Measurements from ENCODE around the gene WAC. TPM values are rescaled to one million over a fixed set of nuclear protein-coding genes. Genes with fewer than 3 reads are reported as not detected.

Gene WAC
- total and polyA plus RNA-seq, 10 of the 15 experiments (the other 5 are each of a cell fraction or from before 2014, with no cell fraction given): 26.5 to 131 (median 69.4) TPM

- no peaks in the 10 kb centered on the region for H3K9me3 ChIP-seq (replicated peaks; ENCODE audit: control insufficient read depth, insufficient read depth, low read length)
- H3K9ac ChIP-seq (ENCODE audit: control insufficient read depth, insufficient read depth, low read length): no peak overlapping the region
- no peak overlapping the region for H3K27ac ChIP-seq (ENCODE audit: control insufficient read depth, insufficient read depth)
- no peak for TF ChIP-seq SP1 (IDR thresholded peaks at IDR 0.05; ENCODE audit: low read depth, low read length)
- TF ChIP-seq ETV6 (conservative IDR thresholded peaks at IDR 0.05 in 1 of 2, IDR thresholded peaks at IDR 0.05 in 1 of 2; ENCODE audit: borderline replicate concordance in 1 of 2, low read depth in 1 of 2): no peak
- no peak for TF ChIP-seq EED (IDR thresholded peaks at IDR 0.05; ENCODE audit: low read depth)
- no peak for TF ChIP-seq SMAD5 (IDR thresholded peaks at IDR 0.05; ENCODE audit: low read depth)
- no peak for TF ChIP-seq CEBPB (IDR thresholded peaks at IDR 0.05; ENCODE audit: borderline replicate concordance in 1 of 2, low read depth in 2 of 2, low read length in 2 of 2)
- no peak for TF ChIP-seq KDM1A (IDR thresholded peaks at IDR 0.05; ENCODE audit: borderline replicate concordance)
- no peak for TF ChIP-seq ZNF687 (IDR thresholded peaks at IDR 0.05)
- no peak for TF ChIP-seq HSF1 (IDR thresholded peaks at IDR 0.05; ENCODE audit: low read depth, low read length)
- TF ChIP-seq RUNX3 (IDR thresholded peaks at IDR 0.05; ENCODE audit: low read length): no peak
- TF ChIP-seq DPF2 (IDR thresholded peaks at IDR 0.05): no peak
- TF ChIP-seq GABPA (IDR thresholded peaks at IDR 0.05; ENCODE audit: low read depth): no peak
- TF ChIP-seq ATF2 (IDR thresholded peaks at IDR 0.05; ENCODE audit: low read length): no peak
- H3K36me3 ChIP-seq (ENCODE audit: control insufficient read depth in 2 of 2, insufficient read depth in 2 of 2, low read length in 1 of 2): peaks cover 0 to 21% of the 10 kb centered on the region in 2 experiments; a peak in 2 of 4 replicates
- in situ Hi-C loops (cut with MboI) (no loop called here), intact Hi-C loops (cut with micrococcal nuclease; ENCODE audit: unreplicated experiment) (no loop called here)
- H3K79me2 ChIP-seq (ENCODE audit: control insufficient read depth, insufficient read depth, low read length): peaks cover 4% of the 10 kb centered on the region
- no peak overlapping the region for H3K4me2 ChIP-seq (ENCODE audit: control insufficient read depth, insufficient read depth)
- H3K27me3 ChIP-seq (replicated peaks in 1 of 2; ENCODE audit: control insufficient read depth in 2 of 2, insufficient read depth in 2 of 2, low read length in 1 of 2): no peaks in the 10 kb centered on the region
- H4K20me1 ChIP-seq (ENCODE audit: control insufficient read depth, insufficient read depth): no peaks in the 10 kb centered on the region
- no TSS peak for BruUV-seq (replicated peaks)
- H2AFZ ChIP-seq (ENCODE audit: control insufficient read depth, low read depth, low read length): no peak overlapping the region
- ChIA-PET RAD21 (ENCODE audit: unreplicated experiment) (interaction anchor here (1.2 kb wide), 1 partner anchor 19 kb away, joined by 3 read pairs; no protein-coding TSS in a partner anchor), SMC1A (ENCODE audit: uncharacterized antibody, unreplicated experiment) (interaction anchor here (0.8 kb wide), 1 partner anchor 12 kb away, joined by 3 read pairs; no protein-coding TSS in a partner anchor), CTCF (no interaction called here), POLR2A (no interaction called here)
- no peaks in the 10 kb centered on the region for H3K4me1 ChIP-seq (ENCODE audit: control insufficient read depth, insufficient read depth, low read length)
- FAIRE-seq (no peak), DNase-seq (ENCODE audit: low read depth, low spot score) (no peak), ATAC-seq (no peak)
- H3K4me3 ChIP-seq: no peak overlapping the region
- 90% methylated on average over 12 of the region's 12 CpGs for whole genome bisulfite sequencing (ENCODE audit: insufficient coverage, insufficient replicate concordance, low lambda C conversion rate, missing lambda C conversion rate)
Observed at GRCh38 chr10:28604567-28605536, 71.9 kb downstream of the WAC start.
